ENCODE data around the gene UBC.
"Not testable (repeated sequence)": the region's sequence is repeated elsewhere in the genome, so short reads cannot be mapped to it uniquely, and the experiment has no call there.

The UBC gene

DNA sequence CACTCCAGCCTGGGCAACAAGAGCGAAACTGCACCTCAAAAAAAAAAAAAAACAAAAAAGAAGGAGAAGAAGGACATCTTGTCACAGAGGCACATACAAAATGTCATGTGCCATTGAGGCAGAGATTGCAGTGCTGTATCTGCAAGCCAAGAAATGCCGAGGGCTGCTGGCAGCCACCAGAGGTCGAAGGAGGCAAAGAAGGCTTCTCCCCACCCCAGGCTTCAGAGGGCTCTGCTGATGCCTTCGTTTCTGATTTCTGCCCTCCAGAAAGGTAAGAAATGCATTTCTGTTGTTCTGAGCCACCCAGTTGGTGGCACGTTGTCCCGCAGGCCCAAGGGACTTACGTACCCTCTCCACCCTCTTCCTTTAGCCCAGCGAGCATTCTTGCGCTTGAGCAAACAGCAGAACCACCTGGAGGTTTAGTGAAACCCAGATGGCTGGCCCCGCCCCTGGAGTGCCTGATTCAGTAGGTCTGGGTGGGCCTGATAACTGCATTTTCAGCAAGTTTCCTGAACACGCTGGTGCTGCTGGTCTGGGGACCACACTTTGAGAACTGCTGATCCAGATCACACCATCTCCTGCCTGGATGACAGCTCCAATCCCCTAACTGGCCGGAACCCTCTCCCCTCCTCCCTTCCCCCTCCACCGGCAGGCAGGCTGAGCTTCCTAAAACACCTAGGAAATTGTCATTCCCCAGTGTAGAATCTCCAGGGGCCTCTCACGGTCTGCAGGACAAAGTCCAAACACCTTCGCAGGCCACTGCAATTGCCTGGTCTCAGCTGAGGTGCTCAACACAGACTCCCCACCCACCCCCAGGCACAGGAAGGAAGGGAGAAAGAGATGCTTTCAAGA lies 29.6 kb downstream of the UBC start:
- Histone ChIP-seq H3K9ac (ENCODE audit: low read depth, low read length) (no peak overlapping the region), H3K27me3 (ENCODE audit: control insufficient read depth, insufficient read depth, low read length) (no peaks in the 10 kb centered on the region), H3K36me3 (ENCODE audit: control insufficient read depth, insufficient read depth, low read length) (no peaks in the 10 kb centered on the region), H3K9me3 (ENCODE audit: control insufficient read depth, insufficient read depth, low read length) (no peaks in the 10 kb centered on the region), H3K4me1 (ENCODE audit: control insufficient read depth, insufficient read depth, low read length) (peaks cover 11% of the 10 kb centered on the region), H3K4me3 (ENCODE audit: low read depth, low read length) (no peak overlapping the region)

DNA sequence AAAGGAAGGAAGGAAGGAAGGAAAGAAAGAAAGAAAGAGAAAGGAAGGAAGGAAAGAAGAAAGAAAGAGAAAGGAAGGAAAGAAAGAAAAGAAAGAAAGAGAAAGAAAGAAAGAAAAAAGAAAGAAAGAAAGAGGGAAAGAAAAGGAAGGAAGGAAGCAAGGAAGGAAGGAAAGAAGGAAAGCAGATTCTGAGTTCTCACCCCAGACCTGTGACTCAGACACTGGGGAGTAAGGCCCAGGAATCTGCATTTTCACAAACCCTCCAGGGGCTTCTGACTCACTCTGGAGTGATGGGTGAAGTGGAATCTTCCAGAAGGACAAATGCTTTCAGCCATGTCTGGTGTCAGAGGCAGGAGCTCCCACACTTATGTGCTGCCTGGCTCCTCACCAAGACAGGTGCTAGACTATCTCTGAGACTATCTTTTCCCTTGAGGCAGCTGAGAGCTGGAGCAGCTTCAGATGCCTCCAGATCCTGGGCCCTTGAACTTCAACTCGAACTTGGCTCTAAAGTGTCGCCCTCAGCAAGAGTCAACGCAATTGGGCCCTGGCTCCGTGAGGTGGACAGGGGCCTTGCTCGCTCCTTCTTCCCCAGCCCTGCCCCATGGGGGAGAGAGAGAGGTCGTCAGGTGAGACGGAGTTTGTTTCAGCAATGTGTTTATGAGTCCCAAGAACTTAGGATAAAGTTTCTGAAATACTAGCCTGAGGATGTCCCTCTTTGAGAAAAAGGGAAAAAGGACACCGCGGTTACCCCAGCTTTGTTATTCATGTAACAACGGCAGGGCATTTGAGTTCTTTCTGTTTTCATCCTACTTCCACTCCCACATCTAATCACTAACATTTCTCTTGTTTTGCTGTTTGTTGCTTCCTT lies 31.0 kb downstream of the UBC start:
- Histone ChIP-seq H3K9me3 (ENCODE audit: control insufficient read depth, insufficient read depth, low read length) (no peaks in the 10 kb centered on the region), H3K9ac (ENCODE audit: low read depth, low read length) (no peak overlapping the region), H3K27me3 (ENCODE audit: control insufficient read depth, insufficient read depth, low read length) (no peaks in the 10 kb centered on the region), H3K4me1 (ENCODE audit: control insufficient read depth, insufficient read depth, low read length) (peaks cover 11% of the 10 kb centered on the region), H3K36me3 (ENCODE audit: control insufficient read depth, insufficient read depth, low read length) (no peaks in the 10 kb centered on the region), H3K4me3 (ENCODE audit: low read depth, low read length) (no peak overlapping the region)

DNA sequence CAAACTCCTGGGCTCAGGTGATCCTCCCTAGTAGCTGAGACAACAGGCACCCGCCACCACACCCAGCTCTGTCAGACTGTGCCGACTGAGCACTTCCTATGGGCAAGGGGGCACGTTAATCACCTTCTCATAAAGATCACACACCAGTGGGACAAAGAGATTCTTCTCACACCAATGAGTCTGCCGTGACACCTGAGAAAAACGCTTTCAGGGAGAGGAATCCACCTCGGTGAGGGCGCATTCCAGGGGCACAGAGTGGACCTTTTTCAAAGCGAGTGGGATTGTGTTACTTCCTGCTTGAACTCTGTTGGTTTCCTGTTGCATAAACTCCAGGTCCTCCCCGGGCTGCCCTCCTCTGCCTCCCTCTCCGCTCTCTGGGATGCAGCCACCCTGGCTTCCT lies 33.3 kb downstream of the UBC start:
- H3K9me3 ChIP-seq (ENCODE audit: control insufficient read depth, insufficient read depth, low read length) = no peaks in the 10 kb centered on the region
- H3K9ac ChIP-seq (ENCODE audit: low read depth, low read length) = no peak overlapping the region
- no peaks in the 10 kb centered on the region for H3K27me3 ChIP-seq (ENCODE audit: control insufficient read depth, insufficient read depth, low read length)
- peaks cover 11% of the 10 kb centered on the region for H3K4me1 ChIP-seq (ENCODE audit: control insufficient read depth, insufficient read depth, low read length)
- no peak overlapping the region for H3K4me3 ChIP-seq (ENCODE audit: low read depth, low read length)
- H3K36me3 ChIP-seq (ENCODE audit: control insufficient read depth, insufficient read depth, low read length) = no peaks in the 10 kb centered on the region

DNA sequence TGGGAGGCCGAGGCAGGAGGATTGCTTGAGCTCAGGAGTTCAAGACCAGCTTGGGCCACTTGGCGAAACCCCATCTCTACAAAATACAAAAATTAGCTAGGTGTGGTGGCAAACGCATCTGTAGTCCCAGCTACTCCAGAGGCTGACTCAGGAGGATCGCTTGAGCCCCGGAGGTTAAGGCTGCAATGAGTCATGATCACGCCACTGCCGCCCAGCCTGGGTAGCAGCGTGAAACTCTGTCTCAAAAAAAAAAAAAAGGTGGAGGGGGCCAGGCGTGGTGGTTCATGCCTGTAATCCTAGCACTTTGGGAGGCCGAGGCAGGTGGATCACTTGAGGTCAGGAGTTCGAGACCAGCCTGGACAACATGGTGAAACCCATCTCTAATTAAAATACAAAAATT lies 34.1 kb downstream of the UBC start:
- not testable (repeated sequence) for H3K9ac ChIP-seq (ENCODE audit: low read depth, low read length); H3K36me3 ChIP-seq (ENCODE audit: control insufficient read depth, insufficient read depth, low read length); H3K27me3 ChIP-seq (ENCODE audit: control insufficient read depth, insufficient read depth, low read length); H3K9me3 ChIP-seq (ENCODE audit: control insufficient read depth, insufficient read depth, low read length); H3K4me3 ChIP-seq (ENCODE audit: low read depth, low read length)
- peaks cover 11% of the 10 kb centered on the region for H3K4me1 ChIP-seq (ENCODE audit: control insufficient read depth, insufficient read depth, low read length)

DNA sequence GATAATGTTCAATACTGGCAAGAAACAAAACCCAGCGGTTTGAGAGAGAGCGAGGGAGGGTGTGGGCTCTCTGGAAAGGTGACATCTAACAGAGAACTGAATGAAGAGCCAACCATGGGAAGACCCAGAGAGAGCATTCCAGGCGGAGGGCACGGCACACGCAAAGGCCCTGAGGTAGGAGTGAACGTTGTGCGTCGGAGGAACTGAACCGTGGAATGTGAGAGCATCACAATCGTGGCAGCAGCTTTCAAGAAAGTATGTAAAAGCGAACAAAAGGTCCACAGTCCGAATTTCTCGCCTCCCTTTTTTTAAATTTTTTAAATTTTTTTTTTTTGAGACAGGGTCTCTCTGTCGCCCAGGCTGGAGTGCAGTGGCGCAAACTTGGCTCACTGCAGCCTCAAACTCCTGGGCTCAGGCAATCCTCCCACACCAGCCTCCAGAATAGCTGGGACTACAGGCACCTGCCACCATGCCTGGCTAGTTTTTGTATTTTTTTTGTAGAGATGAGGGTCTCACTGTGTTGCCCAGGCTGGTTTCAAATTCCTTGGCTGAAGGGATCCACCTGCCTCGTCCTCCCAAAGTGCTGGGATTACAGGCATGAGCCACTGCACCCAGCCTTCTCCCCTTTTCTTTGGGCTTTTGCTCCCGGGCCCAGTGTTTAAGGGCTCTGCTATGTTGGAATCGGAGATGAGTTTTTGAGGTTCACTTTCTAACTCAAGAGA lies 35.5 kb downstream of the UBC start:
- Histone ChIP-seq H3K4me3 (ENCODE audit: low read depth, low read length) (no peak overlapping the region), H3K9ac (ENCODE audit: low read depth, low read length) (no peak overlapping the region), H3K9me3 (ENCODE audit: control insufficient read depth, insufficient read depth, low read length) (no peaks in the 10 kb centered on the region), H3K27me3 (ENCODE audit: control insufficient read depth, insufficient read depth, low read length) (no peaks in the 10 kb centered on the region), H3K36me3 (ENCODE audit: control insufficient read depth, insufficient read depth, low read length) (no peaks in the 10 kb centered on the region), H3K4me1 (ENCODE audit: control insufficient read depth, insufficient read depth, low read length) (peaks cover 5% of the 10 kb centered on the region)

DNA sequence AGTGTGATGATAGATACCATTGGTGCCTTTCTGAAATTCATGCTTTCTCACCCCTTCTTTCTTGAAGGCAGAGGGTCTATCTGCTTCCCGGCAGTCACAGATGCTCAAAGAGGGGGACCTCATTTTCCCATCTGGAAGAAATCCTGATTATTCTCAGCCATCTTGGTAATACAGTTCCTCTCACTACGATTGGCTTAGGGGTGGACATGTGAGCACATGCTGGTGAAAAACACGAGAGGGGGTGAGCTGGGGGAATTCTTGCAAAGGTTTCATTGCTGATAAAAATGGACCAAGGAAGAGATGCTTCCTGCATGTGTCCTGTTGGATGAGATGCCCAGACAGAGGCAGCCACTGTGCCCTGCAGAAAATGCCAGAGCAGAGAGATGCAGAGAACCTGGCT lies 37.0 kb downstream of the UBC start:
- H3K9me3 ChIP-seq (ENCODE audit: control insufficient read depth, insufficient read depth, low read length) = no peaks in the 10 kb centered on the region
- no peaks in the 10 kb centered on the region for H3K27me3 ChIP-seq (ENCODE audit: control insufficient read depth, insufficient read depth, low read length)
- H3K36me3 ChIP-seq (ENCODE audit: control insufficient read depth, insufficient read depth, low read length) = no peaks in the 10 kb centered on the region
- no peak overlapping the region for H3K4me3 ChIP-seq (ENCODE audit: low read depth, low read length)
- H3K9ac ChIP-seq (ENCODE audit: low read depth, low read length) = no peak overlapping the region
- H3K4me1 ChIP-seq (ENCODE audit: control insufficient read depth, insufficient read depth, low read length) = no peaks in the 10 kb centered on the region

DNA sequence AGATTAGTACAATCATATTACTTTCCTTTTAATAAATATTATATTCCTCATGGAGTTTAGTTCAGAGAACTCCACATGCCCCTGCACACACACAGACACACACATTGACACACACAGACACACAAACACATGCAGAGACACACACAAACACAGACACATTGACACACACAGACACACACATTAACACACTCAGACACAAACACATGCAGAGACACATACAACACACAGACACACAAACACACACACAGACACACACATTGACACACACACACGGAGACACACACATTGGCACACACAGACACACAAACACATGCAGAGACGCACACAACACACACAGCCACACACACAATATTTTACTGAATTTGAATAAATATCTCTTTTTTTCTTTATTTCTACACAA lies 38.3 kb downstream of the UBC start:
- Histone ChIP-seq H3K36me3 (ENCODE audit: control insufficient read depth, insufficient read depth, low read length) (no peaks in the 10 kb centered on the region), H3K9ac (ENCODE audit: low read depth, low read length) (no peak overlapping the region), H3K4me3 (ENCODE audit: low read depth, low read length) (no peak overlapping the region), H3K9me3 (ENCODE audit: control insufficient read depth, insufficient read depth, low read length) (no peaks in the 10 kb centered on the region), H3K27me3 (ENCODE audit: control insufficient read depth, insufficient read depth, low read length) (no peaks in the 10 kb centered on the region), H3K4me1 (ENCODE audit: control insufficient read depth, insufficient read depth, low read length) (no peaks in the 10 kb centered on the region)

DNA sequence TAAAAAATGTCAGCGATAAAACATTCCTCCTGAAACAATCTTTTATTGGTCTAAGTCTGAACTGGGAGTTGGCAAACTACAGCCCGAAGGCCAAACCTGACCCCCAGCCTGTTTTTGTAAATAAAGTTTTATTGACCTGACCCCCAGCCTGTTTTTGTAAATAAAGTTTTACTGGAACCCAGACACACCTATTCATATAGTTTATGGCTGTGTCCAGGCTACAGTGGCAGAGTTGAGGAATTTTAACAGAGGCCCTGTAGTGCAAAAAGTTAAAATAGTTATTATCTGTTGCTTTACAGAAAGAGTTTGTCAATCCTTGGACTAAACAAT lies 38.7 kb downstream of the UBC start:
- Histone ChIP-seq H3K4me1 (ENCODE audit: control insufficient read depth, insufficient read depth, low read length) (no peaks in the 10 kb centered on the region), H3K27me3 (ENCODE audit: control insufficient read depth, insufficient read depth, low read length) (no peaks in the 10 kb centered on the region), H3K9ac (ENCODE audit: low read depth, low read length) (no peak overlapping the region), H3K36me3 (ENCODE audit: control insufficient read depth, insufficient read depth, low read length) (no peaks in the 10 kb centered on the region), H3K4me3 (ENCODE audit: low read depth, low read length) (no peak overlapping the region), H3K9me3 (ENCODE audit: control insufficient read depth, insufficient read depth, low read length) (no peaks in the 10 kb centered on the region)

DNA sequence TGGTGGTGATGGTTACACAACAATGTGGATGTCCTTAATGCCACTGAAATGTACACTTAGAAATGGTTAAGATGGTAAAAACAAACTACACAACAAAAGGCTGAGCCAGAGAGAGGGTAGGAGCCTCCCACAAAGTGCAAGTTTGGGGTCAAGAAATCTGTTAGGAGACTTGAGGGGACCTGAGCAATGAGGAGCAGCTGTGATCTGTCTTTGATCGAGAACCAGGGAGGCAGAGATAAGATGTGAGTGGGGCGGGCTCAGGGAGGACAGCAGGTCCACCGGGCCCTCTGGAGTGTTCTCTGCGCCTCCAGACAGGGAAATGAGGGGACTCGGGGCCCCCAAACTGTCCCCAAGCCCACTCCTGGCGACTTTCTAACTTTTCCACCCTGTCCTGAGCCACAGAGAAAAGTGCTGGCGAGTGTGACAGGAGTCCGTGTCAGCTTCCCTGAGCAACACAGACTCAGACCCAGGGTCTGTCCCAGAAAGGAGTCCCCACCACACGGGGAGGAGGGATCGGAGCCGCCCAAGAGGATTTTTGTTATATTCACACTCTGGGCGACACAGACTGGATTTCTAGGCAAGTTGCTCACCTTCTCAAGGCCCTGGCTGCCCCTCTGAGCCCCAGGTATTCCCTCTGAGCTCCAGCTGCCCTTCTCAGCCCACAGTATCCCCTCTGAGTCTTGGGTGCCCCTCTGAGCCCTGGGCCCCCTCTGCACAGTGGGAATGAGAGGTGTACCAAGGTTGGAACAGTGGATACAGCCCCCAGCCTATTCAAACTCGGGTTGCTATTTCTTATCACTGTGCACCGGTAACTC lies 39.3 kb downstream of the UBC start:
- Histone ChIP-seq H3K9me3 (ENCODE audit: control insufficient read depth, insufficient read depth, low read length) (no peaks in the 10 kb centered on the region), H3K27me3 (ENCODE audit: control insufficient read depth, insufficient read depth, low read length) (no peaks in the 10 kb centered on the region), H3K36me3 (ENCODE audit: control insufficient read depth, insufficient read depth, low read length) (no peaks in the 10 kb centered on the region), H3K4me1 (ENCODE audit: control insufficient read depth, insufficient read depth, low read length) (no peaks in the 10 kb centered on the region), H3K4me3 (ENCODE audit: low read depth, low read length) (no peak overlapping the region), H3K9ac (ENCODE audit: low read depth, low read length) (no peak overlapping the region)

DNA sequence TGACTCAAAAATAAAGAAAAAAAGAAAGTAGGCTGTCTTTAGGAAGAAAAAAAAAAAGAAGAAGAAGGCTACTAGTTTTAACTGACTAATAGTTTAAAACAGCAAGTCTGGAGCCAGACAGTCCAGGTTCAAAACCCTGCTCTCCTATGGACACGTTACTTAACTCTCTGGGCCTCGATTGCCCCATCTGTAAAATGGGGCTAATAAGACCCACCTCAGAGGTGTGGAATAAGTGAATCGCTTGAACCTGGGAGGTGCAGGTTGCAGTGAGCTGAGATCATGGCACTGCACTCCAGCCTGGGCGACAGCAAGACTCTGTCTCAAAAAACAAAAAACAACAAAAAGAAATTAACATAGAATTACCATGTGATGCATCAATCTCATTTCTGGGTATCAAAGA lies 40.3 kb downstream of the UBC start:
- H3K9me3 ChIP-seq (ENCODE audit: control insufficient read depth, insufficient read depth, low read length) = no peaks in the 10 kb centered on the region
- H3K36me3 ChIP-seq (ENCODE audit: control insufficient read depth, insufficient read depth, low read length) = no peaks in the 10 kb centered on the region
- no peaks in the 10 kb centered on the region for H3K4me1 ChIP-seq (ENCODE audit: control insufficient read depth, insufficient read depth, low read length)
- no peak overlapping the region for H3K4me3 ChIP-seq (ENCODE audit: low read depth, low read length)
- H3K9ac ChIP-seq (ENCODE audit: low read depth, low read length) = no peak overlapping the region
- H3K27me3 ChIP-seq (ENCODE audit: control insufficient read depth, insufficient read depth, low read length) = no peaks in the 10 kb centered on the region

DNA sequence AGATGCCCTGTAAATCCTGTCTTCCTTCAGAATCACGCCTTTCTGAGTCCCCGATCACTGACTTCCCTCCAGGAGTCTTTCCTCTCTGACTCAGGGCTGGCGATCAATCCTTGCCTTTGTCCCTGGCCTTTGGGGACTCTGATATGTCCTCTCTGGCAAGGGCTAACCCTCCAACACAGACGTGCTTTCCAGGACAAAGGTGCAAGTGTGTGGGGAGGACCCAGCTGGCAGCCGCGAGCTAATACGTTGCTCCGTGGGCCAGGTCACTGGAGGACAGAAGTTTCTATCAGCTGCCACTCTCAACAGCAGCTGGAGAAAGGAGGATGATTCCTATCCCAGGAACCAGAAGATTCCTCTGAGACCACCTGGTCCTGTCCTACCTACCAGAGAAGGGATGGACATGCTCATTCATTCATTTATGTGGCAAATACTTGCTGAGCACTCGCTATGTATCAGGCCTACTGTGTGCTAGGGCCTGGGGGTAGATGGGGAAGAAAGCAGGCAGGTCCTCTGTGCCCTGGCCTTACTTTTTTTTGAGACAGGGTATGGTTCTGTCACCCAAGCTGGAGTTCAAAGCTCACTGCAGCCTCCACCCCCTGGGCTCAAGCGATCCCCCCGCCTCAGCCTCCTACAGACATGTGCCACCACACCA lies 42.3 kb downstream of the UBC start:
- Histone ChIP-seq H3K4me3 (ENCODE audit: low read depth, low read length) (no peak overlapping the region), H3K4me1 (ENCODE audit: control insufficient read depth, insufficient read depth, low read length) (no peaks in the 10 kb centered on the region), H3K36me3 (ENCODE audit: control insufficient read depth, insufficient read depth, low read length) (no peaks in the 10 kb centered on the region), H3K27me3 (ENCODE audit: control insufficient read depth, insufficient read depth, low read length) (no peaks in the 10 kb centered on the region), H3K9ac (ENCODE audit: low read depth, low read length) (no peak overlapping the region), H3K9me3 (ENCODE audit: control insufficient read depth, insufficient read depth, low read length) (no peaks in the 10 kb centered on the region)
